A204.1 (cell line): Measurements from ENCODE around the gene TUBB4A.
A peak's percentile ranks its signal among the peaks of the same experiment; 100 is the strongest.

Experiments used
- FAIRE-seq: peaks from 2 replicates; lab custom pipeline; 2012; peaks lifted over from hg19 to GRCh38; lab: Jason Lieb, UNC

Gene TUBB4A

DNA sequence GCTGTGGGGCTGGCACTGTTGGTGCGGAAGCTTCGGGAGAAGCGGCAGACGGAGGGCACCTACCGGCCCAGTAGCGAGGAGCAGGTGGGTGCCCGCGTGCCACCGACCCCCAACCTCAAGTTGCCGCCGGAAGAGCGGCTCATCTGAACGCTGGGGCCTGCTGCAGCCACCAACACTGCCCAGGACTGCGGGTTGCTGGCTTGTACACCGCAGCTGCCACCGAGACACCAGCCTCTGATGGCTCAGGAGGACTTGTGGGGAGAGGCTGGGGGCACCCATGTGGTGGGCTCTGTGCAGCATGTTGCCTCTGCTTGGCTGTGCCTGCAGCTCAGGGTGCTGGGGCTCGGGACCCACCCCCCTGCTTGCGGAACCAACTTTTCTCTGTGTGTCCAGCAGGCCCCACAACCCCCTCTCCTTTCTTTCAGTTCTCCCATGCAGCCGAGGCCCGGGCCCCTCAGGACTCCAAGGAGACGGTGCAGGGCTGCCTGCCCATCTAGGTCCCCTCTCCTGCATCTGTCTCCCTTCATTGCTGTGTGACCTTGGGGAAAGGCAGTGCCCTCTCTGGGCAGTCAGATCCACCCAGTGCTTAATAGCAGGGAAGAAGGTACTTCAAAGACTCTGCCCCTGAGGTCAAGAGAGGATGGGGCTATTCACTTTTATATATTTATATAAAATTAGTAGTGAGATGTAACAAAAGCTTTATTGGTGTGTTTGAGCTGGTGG lies 35.4 kb downstream of the TUBB4A start:
- FAIRE-seq = no peak

DNA sequence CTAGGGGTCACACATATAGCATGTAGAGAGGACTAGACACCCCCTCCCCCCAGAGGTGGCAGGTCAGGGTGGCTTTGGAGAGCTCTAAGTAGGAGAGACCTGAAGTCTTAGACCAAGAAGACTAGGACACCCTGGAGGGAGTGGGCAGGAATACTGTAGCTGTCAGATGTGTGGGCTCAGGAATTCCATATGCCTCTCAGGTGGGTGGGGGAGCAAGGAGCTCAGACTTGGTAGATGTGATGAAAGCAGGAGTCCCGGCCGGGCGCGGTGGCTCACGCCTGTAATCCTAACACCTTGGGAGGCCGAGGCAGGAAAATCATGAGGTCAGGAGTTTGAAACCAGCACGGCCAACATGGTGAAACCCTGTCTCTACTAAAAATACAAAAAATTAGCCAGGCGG lies 36.4 kb downstream of the TUBB4A start:
- FAIRE-seq = no peak

DNA sequence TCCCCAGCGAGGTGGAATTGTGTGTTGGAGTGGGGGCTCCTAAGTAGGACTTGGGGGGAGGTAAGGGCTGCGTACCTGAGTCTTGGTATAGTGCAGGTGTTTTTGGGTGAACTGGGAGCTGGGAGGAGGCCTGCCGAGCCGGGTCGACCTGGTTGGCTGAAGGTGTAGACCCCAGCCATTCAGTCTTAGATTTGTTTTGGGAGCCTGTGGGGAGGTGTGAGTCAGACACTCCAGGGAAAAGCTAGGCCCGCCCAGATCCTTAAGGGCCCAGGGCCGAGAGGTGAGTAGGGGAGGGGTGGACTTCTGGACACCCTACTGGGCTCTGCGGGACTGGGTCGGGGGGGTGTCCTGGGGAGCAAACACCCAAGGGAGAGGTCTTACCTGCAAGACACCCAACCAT lies 37.1 kb downstream of the TUBB4A start:
- FAIRE-seq = no peak

DNA sequence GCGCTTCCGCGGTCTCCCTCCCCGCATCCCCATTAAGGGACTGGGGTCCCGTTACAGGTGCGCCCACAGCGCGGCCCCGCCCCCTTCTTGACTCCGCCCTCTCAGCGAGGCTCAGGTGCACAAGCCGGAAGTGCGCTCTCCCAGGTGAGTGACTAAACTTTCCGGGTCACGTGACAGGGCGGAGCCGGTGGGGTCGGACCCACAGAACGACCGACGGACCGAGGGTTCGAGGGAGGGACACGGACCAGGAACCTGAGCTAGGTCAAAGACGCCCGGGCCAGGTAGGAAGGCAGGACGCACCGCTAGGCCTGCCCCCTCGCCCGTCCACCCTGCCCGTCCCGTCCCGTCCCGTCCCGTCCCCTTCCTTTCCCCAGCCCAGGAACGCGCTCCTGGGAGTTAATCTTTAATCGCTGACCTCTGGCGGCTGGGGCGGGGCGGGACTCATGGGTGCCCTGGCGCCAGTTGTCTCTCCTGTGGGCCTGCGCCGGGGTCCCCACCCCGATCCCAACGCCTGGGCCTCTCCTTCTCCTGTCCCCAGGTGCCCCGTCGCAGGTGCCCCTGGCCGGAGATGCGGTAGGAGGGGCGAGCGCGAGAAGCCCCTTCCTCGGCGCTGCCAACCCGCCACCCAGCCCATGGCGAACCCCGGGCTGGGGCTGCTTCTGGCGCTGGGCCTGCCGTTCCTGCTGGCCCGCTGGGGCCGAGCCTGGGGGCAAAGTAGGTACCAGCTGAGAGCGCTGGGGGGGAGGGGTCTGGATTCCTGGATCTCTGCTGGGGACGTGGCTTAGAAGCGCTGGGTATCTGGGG lies 37.8 kb downstream of the TUBB4A start, which contains the start of gene CRB3:
CRB3 (plus strand) TSS at position 202 of the 804 bp plus-strand sequence; CDS start at position 633, 431 bp downstream.
- no peak for FAIRE-seq

DNA sequence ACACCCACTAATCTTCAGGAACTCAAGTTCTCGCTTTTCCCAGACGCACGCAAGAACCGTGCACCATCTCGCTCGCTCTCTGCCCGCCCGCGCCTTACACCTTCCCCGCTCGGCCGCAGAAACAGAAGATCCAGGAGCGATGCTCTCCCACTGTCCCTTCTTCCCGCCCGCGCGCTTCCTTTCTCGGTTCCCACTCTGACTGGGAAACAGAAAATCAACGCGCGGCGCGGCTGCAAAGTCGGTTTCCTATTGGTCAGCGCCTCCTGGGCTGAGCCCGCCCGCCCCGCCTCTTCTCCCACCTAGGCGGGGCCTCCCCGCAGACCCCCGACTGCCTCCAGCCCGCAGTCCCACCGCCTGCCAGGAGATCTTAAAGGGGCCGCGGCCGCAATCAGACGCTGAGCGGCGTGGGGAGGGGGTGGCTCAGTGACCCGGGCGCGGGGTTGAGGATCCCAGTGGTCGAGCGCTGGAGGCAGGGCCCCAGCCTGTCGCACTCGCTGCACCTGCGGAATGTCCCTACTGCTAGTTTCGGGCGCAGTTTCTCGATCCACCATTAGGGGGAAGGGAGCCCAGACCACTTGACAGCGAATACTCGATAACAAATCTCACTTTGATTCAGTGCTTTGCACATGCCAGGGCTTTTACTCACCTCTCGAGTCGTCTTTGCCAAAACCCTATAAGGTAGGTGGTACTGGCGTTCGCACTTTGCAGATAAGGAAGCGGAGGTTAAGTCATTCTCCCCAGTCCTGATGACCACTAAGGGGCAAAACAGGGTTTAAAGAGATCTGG lies 41.8 kb downstream of the TUBB4A start:
- peak; percentile 96 for FAIRE-seq

DNA sequence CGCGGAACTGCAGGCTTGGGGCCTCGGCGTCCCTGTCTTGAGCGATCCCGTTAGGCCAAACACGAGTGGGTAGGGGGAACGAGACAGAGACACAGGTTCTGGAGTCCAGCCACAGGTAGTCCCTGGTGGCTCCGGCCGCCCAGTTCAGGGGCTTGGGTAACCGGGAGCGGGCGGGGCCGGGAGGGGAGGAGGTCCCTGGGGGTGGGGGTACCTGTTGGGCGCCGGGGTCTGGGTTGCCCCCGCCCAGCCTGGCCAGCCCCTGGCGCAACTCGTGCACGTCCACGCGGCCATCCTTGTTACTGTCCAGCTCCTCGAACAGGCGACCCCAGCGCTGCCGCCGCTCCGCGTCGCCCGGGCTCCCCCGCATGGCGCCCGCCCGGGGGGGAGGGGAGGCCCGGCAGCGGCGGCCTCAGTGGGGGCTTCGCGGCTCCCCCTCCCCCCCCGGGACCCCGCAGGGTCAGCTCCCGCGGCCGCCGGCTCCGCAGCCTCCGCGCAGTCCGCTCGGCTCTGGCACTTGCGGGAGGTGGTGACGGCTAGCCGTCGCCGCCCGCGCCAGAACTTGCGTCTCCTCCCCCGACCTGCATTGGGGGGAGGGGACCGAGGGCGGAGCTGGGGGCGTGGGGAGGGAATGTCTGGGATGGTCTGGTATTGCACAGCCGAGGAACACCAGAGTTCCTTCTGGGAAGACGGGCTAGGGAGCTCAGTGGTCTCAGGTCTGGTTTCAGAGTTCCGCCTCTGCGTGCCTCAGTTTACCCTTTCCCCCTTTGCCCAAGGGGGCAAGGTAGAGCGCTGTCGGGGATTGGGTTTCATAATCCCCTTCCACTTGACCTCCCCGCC lies 42.6 kb downstream of the TUBB4A start, which contains the start of gene SLC25A23:
SLC25A23 (minus strand) TSS at position 531 of the 837 bp plus-strand sequence; CDS start at position 367, 164 bp downstream.
- no peak for FAIRE-seq

DNA sequence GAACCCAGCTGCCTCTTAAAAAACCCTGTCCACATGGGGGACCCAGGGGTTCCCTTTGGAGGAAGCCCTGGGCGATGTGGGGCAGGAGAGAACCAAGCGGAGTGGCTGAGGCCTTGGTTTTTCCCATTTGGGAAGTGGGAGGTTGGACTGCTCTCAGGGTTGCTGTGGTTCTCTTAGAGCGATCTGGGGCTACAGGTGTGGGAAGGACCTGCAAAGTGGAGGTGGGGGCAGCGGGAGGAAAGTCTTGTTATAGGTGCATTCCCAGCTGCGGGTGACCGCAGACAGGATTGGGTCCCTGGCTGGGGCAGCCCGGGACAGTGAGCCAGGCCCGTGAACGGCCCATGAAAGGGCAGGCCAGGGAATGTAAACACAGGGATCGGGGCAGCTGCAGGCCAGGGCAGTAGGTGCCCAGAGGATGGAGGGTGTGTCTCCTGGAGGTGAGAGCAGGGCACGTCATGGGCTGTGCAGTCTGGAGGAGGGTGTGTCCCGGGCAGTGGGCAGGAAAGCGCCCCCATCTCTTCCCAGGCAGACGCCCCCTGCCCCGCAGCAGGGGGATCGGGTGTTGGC lies 43.3 kb downstream of the TUBB4A start:
- no peak for FAIRE-seq

DNA sequence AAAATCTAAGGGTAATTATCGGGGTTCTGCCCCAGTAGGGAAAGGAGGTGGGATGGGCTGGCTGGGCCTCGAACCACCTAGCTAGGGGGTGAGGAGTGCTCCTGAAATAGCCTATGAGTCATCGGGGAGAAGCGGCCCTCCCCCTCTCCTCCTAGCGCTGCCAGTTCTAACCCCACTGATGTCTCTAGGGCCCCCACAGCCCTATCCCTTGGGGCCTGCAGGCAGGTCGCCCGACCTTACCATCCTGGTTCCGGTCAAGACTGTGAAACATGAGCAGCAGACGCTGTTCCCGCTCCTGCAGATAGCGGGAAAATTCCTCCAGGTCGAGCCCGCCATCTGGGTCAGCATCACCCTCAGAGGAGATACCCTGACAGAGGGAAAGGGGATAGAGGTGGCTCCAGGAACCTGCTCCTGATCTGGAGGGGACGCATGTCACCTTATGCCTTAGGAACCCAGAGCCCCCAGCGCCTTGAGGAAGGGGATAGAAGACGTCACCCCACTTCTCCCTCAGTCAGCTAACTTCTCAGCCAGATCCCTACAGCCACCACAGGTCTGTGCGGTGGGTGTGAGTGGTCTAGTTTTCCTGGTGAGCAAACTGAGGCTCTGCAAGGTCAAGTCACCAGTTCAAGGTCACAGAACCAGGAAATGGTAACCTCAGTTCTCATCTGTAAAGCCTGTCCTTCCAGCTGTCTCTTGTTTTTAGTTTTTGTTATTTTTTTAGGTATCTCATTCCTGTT lies 44.0 kb downstream of the TUBB4A start:
- no peak for FAIRE-seq

DNA sequence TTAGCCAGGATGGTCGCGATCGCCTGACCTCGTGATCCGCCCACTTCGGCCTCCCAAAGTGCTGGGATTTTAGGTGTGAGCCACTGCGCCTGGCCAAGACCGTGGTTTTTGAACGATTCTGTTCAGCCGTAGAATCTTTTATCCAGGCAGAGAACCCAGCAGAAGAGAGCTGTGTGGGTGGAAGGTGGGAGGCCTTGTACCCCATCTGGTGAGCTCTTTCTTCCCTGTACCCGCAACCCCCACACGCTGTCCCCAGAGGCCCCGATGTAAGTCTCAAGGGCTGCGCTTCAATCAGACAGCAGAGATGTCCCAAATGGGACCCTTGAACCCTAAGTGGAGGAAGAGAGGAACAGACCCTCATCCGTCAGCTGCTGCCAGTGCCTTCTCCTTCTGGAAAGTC lies 46.2 kb downstream of the TUBB4A start:
- FAIRE-seq = no peak

DNA sequence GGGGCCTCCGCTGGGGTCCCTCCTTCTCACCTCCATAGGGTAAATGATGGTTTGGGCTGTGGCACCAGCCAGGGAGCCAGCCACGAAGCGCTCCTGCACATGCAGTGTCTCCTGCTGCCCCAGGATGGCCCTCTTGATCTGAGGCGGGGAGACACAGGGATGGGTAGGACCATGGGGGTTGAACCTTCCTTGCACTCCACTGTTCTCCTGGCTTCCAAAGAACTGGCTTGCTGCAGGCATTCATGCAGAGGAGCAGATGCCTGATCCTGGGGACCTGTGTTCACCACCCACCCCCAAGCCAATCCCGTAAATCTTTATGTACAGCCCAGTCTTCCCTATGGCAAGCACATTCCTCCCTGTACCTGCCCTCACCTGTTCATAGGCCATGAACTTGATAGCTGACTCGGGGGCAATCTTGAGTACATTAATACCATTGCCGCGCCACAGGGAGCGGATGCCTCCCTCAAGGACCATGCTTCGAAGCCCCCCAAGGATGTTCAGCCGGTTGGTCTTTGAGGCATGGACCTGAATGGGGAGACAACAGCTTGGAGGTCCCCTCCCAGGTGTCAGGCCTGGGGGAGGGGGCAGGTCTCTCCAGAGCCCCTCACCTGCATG lies 48.1 kb downstream of the TUBB4A start:
- no peak for FAIRE-seq

DNA sequence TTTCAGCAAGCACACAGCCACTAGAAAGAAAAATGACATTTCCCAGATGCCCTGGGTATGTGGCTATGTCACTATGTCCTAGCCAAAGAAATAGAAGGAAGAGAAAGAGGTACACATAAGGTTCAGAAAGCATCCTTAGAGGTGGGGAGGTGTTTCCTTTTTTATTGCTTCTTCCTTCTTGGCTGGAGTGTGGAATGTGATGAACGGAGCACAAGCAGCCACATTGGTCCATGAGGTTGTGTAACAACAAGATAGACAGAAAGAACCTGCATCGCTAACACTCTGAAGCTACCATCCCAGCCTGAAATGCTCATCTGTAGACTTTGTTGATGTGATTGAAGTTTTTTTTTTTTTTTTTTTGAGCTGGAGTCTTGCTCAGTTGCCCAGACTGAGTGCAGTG lies 49.2 kb downstream of the TUBB4A start:
- FAIRE-seq = no peak

DNA sequence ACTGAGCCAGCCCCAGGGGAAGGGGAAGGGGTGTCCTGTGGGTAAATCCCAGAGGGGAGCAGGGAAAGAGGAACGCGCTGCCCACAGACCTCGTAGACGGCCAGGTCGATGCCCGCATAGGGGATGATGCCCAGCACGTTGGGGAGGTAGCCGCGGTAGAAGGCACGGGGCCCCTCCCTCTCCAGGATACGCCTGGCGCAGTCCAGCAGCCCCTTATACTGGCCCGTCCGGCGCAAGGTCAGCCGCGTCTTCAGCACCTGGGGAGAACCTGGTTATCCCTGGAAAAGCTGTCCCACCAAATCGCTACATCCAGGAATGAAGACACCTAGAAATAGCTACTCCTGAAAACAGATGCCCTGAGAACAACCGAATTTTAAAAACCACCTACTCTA lies 49.9 kb downstream of the TUBB4A start:
- no peak for FAIRE-seq

DNA sequence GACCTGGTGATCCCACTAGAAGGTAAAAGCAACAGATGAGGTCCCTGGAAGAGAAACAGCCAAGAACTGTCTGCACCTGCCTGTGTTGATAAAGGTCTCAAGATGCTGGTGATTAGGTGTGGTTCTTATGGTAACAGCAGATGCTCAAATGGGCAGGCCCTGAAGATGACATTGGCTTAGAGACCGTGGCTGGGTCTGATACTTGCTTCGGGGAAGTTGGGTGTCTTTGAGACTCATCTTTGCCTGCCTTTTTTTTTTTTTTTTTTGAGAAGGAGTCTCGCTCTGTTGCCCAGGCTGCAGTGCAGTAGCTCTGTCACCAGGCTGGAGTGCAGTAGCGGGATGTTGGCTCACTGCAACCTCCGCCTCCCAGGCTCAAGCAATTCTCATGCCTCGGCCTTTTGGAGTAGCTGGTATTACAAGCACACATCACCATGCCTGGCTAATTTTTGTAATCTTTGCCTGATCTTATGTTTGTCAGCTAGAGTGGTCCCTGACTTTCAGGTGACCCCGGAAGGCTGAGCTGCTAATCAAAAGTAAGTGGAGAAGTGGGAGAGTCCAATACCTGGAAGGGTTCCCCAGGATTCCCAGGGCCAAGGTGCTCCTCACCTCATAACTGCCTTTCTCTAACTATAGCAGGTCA lies 50.4 kb downstream of the TUBB4A start:
- FAIRE-seq = no peak

DNA sequence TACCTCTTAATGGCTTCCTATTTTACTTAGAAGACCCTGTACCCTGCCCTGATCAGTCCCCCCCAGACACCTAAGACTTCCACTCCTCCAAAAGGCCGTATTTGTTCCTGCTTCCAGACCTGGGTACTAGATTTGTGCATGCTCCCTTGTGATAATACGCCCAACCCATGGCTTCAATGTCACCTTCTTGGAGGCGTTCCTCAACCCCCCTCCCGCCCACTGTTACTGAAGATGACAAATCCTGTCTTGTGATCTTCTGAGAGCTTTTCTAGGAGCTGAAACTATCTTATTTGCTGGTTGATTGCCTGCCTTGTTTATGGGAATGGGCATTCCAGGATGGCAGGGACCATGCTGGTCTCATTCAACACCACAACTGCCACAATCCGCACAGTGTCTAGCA lies 51.9 kb downstream of the TUBB4A start:
- FAIRE-seq = no peak

DNA sequence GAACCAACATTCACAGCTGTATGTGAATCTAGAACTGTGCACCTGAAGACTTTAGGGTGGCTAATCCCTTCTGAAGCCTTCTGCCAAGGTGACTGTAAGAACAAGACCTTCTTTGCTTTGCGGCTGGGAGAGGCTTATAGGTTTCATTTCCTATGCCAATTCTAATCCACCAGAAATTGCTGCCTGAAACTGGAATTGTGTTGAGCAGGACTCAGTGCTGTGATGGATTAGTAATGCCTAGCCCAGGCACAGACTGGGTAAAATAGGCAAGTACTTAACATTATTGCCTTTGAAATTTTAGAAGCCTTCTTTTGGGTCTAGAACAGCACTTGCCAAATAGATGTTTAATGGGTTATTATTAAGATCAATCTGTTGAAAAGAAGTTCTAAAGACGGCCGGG lies 54.1 kb downstream of the TUBB4A start:
- FAIRE-seq = no peak

DNA sequence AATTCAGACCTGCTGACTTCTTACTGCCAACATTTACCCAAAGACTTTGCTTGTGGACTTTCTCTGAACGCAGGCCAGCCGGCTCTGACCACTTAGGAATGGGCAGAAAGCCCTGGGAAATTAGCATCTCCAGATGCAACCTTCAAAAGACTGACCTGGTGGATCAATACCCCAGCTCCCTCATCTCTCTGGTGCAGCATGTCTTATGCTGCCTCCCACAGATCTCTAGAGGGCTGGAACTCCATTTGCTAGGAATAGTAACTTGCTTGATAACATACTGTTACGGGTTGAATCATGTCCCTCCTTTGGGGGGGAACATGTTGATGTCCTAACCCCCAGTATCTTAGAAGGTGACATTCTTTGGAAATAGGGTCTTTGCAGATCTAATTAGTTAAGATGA lies 55.7 kb downstream of the TUBB4A start:
- FAIRE-seq = no peak
